Left ventricle myocardium superior (tissue), 1 donor: ENCODE results near the gene SPPL3. TPM values are rescaled to one million over a fixed set of nuclear protein-coding genes. Genes with fewer than 3 reads are reported as not detected.

ENCODE experiments used
- ATAC-seq: fragments of 200-7000 bp; cut with Tn5 transposase; one replicate; pipeline ENCODE4 v1.9.1; 2020; ENCODE audit warnings: mild to moderate bottlenecking, moderate library complexity
- DNase-seq: peaks from one replicate; pipeline ENCODE4 v3.0.0-alpha.2; 2020
- intact Hi-C: fragments of 100-400 bp; cut with micrococcal nuclease; formaldehyde crosslinking; loops from one replicate; pipeline ENCODE4 v1.11.0; 2022
- total RNA-seq: library from RNA; stranded (reverse); fragmentation: NEBNext Ultra II Directional; extraction: Animal tissue kit (Norgen Biotek cat#: 25700); gene quantifications from one replicate; pipeline ENCODE4 v1.2.1, GENCODE V29; 2021
- donor health status: DM: no; HTN: yes; CAD: no; lungs with severe emphysema.

Gene SPPL3
- total RNA-seq, 1 donor from 2014 or later = 34.6 TPM

GRCh38 chr12:120720987-120721801, 183.0 kb downstream of the SPPL3 start:
- DNase-seq (no peak), ATAC-seq (no peak)
- intact Hi-C loops = no loop called here

DNA sequence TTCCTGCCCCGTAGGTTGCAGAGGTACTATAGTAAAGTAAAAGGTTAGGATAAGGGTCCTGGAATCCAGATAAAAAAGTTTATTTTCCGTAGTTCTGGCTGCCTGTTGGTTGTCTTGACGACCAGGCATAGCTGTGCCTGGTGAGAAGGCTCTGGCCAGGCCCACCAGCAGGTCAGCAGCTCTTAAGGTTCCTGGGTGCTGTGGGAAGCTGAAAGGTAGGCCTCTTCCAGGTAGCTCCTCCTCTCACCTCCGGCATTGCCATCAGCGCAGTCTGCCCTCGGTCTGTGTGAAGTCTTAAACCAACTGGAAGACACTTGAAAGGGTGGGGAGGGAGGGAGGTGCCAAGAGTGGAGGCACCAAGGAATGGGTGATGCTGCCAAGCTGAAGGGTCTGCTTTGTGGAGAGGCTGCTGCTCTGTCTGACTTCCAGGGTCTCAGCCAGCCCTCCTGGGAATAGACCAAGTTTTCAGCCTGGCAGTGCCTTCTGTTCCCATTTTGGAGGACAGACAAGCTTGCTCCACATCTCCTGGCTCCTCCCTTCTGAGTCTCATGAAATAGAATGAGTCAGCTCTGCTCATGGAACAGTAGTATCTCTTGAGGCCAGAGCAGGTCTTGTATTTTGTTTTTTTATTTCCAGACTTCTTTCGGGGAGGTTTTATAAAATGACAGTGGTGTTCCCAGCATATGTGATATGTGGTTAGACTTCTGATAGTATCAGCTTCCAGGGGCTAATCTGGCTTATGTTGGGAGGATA, 183.7 kb downstream of the SPPL3 start:
- DNase-seq (no peak), ATAC-seq (peak; percentile 71)
- intact Hi-C loops = no loop called here

GRCh38 chr12:120719496-120720233, 184.5 kb downstream of the SPPL3 start:
- intact Hi-C loops = no loop called here
- DNase-seq (no peak), ATAC-seq (peak; percentile 11)

DNA sequence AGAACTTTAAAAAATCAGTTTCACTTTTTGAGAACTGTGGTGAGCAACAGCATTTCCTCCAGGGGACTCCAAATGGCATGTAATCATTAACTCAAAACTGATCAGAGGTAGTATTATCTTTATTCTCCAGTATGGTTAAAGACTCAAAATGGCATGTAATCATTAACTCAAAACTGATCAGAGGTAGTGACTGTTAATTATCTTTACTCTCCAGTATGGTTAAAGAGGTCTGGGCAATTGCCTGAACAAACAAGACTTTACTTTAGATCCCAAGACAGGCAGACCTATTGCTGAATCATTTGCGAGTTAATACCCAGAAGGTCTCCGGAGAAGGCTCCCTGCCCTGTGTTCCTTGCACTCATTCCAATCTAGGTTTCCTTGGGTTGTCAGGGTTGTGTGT, 185.1 kb downstream of the SPPL3 start:
- intact Hi-C loops = no loop called here
- DNase-seq = no peak

DNA sequence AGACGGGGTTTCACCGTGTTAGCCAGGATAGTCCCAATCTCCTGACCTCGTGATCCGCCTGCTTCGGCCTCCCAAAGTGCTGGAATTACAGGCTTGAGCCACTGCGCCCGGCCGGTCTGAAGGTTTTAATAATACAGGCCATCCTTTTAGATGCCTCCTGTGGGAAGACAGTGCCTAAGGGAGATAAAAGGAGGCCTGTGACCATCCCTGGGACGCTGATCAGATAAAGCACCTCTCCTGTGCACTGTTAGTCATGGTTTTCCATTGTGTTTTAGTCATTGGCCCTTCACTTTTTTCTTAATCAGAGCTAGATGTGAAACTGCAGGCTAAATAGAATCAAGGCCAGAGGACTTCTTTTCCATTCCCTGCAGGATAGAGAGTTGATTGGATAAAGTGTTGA, 186.1 kb downstream of the SPPL3 start:
- no peak for ATAC-seq
- intact Hi-C loops = no loop called here
- no peak for DNase-seq

More for the DNA sequence above, 185.1 kb downstream of the SPPL3 start:
- ATAC-seq = no peak

- ATAC-seq (peak; percentile 67), DNase-seq (peak; percentile 57)
- intact Hi-C loops = loop anchor here (2.0 kb wide), 1 partner anchor 65 kb away; no protein-coding TSS in a partner anchor
Observed at GRCh38 chr12:120713861-120714482, 190.2 kb downstream of the SPPL3 start.

- DNase-seq (no peak), ATAC-seq (no peak)
- intact Hi-C loops = loop anchor here (2.0 kb wide), 1 partner anchor 64 kb away; no protein-coding TSS in a partner anchor
Observed at GRCh38 chr12:120712610-120713009, 191.5 kb downstream of the SPPL3 start.

Other genes starting within 250 kb of the SPPL3 start
- gene MLEC, start 217.2 kb downstream of the SPPL3 start, total RNA-seq = 130 TPM
- gene UNC119B, start 193.9 kb downstream of the SPPL3 start, total RNA-seq = 13.2 TPM
- 108 TPM for gene ACADS, start 178.5 kb downstream of the SPPL3 start, total RNA-seq
- gene HNF1A, start 74.2 kb upstream of the SPPL3 start, total RNA-seq = not detected
- gene C12orf43, start 112.1 kb upstream of the SPPL3 start, total RNA-seq = 8.7 TPM
- 0.55 TPM for gene OASL, start 134.9 kb upstream of the SPPL3 start, total RNA-seq
- 1.9 TPM for gene P2RX7, start 228.5 kb upstream of the SPPL3 start, total RNA-seq